ENCODE measurements around the gene TRIB2. TPM values are rescaled to one million over a fixed set of nuclear protein-coding genes. Genes with fewer than 3 reads are reported as not detected.

TRIB2 gene
- total and polyA plus RNA-seq, 3 experiments from 2014 or later, result 9.4 to 48.6 (median 9.6) TPM

- ChIA-PET POLR2A (no interaction called here), CTCF (no interaction called here)
- no peak overlapping the region for H3K27ac ChIP-seq (ENCODE audit: low read depth, low read length)
- peak overlapping the region in 2 of 7 donors; percentile 29 to 34 for H3K4me3 Mint-ChIP-seq
- H3K4me3 ChIP-seq (ENCODE audit: low read length), result no peak overlapping the region
- peaks cover 0 to 8% (median 0%) of the 10 kb centered on the region in 3 donors for H3K4me1 Mint-ChIP-seq
- peaks cover 0 to 10% (median 1%) of the 10 kb centered on the region in 3 donors for H3K36me3 Mint-ChIP-seq
- H3K9me3 Mint-ChIP-seq, result peaks cover 0 to 2% (median 0%) of the 10 kb centered on the region in 5 donors
- no peaks in the 10 kb centered on the region for H3K4me1 ChIP-seq (ENCODE audit: insufficient read depth, low read length)
- H3K27me3 Mint-ChIP-seq, result peaks cover 0 to 5% of the 10 kb centered on the region in 2 donors
- H3K27ac Mint-ChIP-seq, result peak overlapping the region in 3 of 8 donors; percentile 26 to 61 (median 58)
- no peaks in the 10 kb centered on the region for H3K27me3 ChIP-seq (ENCODE audit: insufficient read depth, low read length, poor library complexity, severe bottlenecking)
- H3K36me3 ChIP-seq (ENCODE audit: insufficient read depth, low read length), result no peaks in the 10 kb centered on the region
- H3K9me3 ChIP-seq (ENCODE audit: low read length), result no peaks in the 10 kb centered on the region
- no peak for DNase-seq
These were observed 29.9 kb upstream of the TRIB2 start for GRCh38 chr2:12686708-12687283.

DNA sequence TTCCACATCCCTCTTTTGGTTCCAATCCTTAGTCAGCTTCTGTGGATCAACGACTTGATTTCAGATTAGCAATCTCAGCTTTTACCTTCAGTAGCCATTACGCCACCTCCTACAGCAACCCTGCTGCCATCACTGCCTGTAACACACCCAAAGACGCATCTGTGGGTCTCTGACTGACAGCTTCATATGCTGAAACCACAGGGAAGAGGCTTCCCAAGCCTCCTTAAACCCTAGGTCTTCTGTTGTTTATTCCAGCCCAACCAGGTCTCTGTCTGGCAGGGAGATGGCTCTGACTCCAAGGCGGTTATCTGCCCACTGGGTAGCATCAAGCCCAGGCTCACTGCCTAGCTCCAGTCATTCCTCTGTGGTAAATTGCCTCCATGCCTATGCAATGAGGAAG, 28.6 kb upstream of the TRIB2 start:
- H3K9me3 Mint-ChIP-seq, result peaks cover 0 to 7% (median 4%) of the 10 kb centered on the region in 5 donors
- H3K9me3 ChIP-seq (ENCODE audit: low read length), result no peaks in the 10 kb centered on the region
- ChIA-PET POLR2A (no interaction called here), CTCF (interaction anchor here (1.0 kb wide), 1 partner anchor 243 kb away, joined by 3 read pairs; no protein-coding TSS in a partner anchor)
- peaks cover 0 to 16% (median 3%) of the 10 kb centered on the region in 3 donors for H3K36me3 Mint-ChIP-seq
- no peak for DNase-seq
- no peak overlapping the region for H3K27ac ChIP-seq (ENCODE audit: low read depth, low read length)
- H3K4me1 Mint-ChIP-seq, result peaks cover 0 to 8% (median 0%) of the 10 kb centered on the region in 3 donors
- no peaks in the 10 kb centered on the region for H3K4me1 ChIP-seq (ENCODE audit: insufficient read depth, low read length)
- no peaks in the 10 kb centered on the region for H3K27me3 ChIP-seq (ENCODE audit: insufficient read depth, low read length, poor library complexity, severe bottlenecking)
- no peak overlapping the region for H3K27ac Mint-ChIP-seq
- H3K4me3 ChIP-seq (ENCODE audit: low read length), result no peak overlapping the region
- peaks cover 0 to 3% of the 10 kb centered on the region in 2 donors for H3K27me3 Mint-ChIP-seq
- no peak overlapping the region for H3K4me3 Mint-ChIP-seq
- no peaks in the 10 kb centered on the region for H3K36me3 ChIP-seq (ENCODE audit: insufficient read depth, low read length)

GRCh38 chr2:12688893-12689292, 27.8 kb upstream of the TRIB2 start:
- CTCF ChIA-PET, result no interaction called here
- peaks cover 0 to 8% (median 0%) of the 10 kb centered on the region in 3 donors for H3K4me1 Mint-ChIP-seq
- POLR2A ChIA-PET, result no interaction called here
- no peaks in the 10 kb centered on the region for H3K27me3 ChIP-seq (ENCODE audit: insufficient read depth, low read length, poor library complexity, severe bottlenecking)
- H3K27ac ChIP-seq (ENCODE audit: low read depth, low read length), result no peak overlapping the region
- no peak overlapping the region for H3K4me3 ChIP-seq (ENCODE audit: low read length)
- no peaks in the 10 kb centered on the region for H3K36me3 ChIP-seq (ENCODE audit: insufficient read depth, low read length)
- H3K4me3 Mint-ChIP-seq, result no peak overlapping the region
- H3K27ac Mint-ChIP-seq, result no peak overlapping the region
- H3K27me3 Mint-ChIP-seq, result peaks cover 0 to 3% of the 10 kb centered on the region in 2 donors
- no peak for DNase-seq
- H3K4me1 ChIP-seq (ENCODE audit: insufficient read depth, low read length), result no peaks in the 10 kb centered on the region
- peaks cover 0 to 16% (median 3%) of the 10 kb centered on the region in 3 donors for H3K36me3 Mint-ChIP-seq
- H3K9me3 ChIP-seq (ENCODE audit: low read length), result no peaks in the 10 kb centered on the region
- peaks cover 0 to 7% (median 4%) of the 10 kb centered on the region in 5 donors for H3K9me3 Mint-ChIP-seq

GRCh38 chr2:12693509-12693908, 23.2 kb upstream of the TRIB2 start:
- Histone ChIP-seq H3K4me1 (ENCODE audit: insufficient read depth, low read length) (no peaks in the 10 kb centered on the region), H3K27me3 (ENCODE audit: insufficient read depth, low read length, poor library complexity, severe bottlenecking) (no peaks in the 10 kb centered on the region), H3K36me3 (ENCODE audit: insufficient read depth, low read length) (no peaks in the 10 kb centered on the region), H3K4me3 (ENCODE audit: low read length) (no peak overlapping the region), H3K27ac (ENCODE audit: low read depth, low read length) (no peak overlapping the region), H3K9me3 (ENCODE audit: low read length) (no peaks in the 10 kb centered on the region)
- H3K4me1 Mint-ChIP-seq, result no peaks in the 10 kb centered on the region
- ChIA-PET CTCF (no interaction called here), POLR2A (interaction anchor here (0.6 kb wide), 1 partner anchor 23 kb away, joined by 4 read pairs; no protein-coding TSS in a partner anchor)
- no peak overlapping the region for H3K4me3 Mint-ChIP-seq
- H3K27ac Mint-ChIP-seq, result no peak overlapping the region
- H3K36me3 Mint-ChIP-seq, result peaks cover 0 to 16% (median 6%) of the 10 kb centered on the region in 3 donors
- H3K27me3 Mint-ChIP-seq, result peaks cover 0 to under 1% of the 10 kb centered on the region in 2 donors
- peaks cover 0 to 7% (median 4%) of the 10 kb centered on the region in 5 donors for H3K9me3 Mint-ChIP-seq
- no peak for DNase-seq

DNA sequence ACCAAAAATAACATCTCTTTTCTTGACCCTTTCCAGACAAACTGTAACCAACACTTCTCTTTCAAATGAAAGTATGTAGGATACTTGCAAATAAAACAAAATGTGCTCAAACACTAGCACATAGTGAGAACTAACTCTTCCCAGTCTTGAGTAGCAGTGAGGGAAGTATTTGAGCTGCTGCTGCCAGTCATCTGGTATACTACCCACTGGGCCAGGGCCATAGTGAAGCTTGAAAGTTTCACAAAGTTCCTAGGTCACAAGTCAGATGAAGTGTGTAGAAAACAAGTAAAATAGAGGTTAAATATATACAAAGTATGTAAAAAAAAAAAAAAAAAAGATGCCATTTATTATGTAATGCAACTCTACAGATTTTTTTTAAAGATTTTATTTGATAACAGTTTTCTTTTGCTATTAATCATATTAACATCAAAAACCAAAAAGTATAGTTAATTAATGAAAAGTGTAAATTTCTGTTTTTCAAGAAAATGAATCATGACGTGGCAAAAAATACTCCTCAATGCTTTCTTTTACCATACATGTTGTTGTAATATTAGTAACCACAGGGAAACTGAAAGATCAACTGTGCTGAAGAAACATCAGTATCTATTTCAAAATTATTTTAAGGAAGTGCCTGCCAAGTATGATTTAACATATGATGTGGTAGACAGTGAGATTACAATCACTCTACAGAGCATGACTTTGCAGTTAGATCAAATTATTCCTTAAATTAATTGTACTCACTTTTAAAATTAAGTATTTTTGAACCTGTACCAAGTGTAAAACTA, 21.6 kb upstream of the TRIB2 start:
- H3K27me3 Mint-ChIP-seq, result no peaks in the 10 kb centered on the region

DNA sequence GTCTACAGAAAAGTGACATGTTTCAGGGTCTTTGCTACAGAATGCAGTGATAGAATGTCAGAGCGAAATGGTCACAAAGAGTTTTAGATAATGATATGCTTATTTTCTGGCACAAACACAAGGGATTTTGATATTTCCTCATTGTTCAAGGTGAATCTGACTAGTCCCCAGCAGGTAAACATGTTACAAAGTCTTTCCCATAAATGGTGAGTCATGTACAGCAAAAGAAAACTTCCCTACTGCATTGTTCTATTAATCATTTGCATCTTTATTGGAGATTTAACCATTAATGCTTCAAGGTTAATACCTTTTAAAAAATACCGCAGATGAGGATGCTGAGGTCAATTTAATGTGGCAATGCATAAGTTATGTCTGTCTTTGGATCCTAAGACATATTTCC, 19.1 kb upstream of the TRIB2 start:
- ChIA-PET POLR2A (no interaction called here), CTCF (no interaction called here)
- Histone ChIP-seq H3K27ac (ENCODE audit: low read depth, low read length) (no peak overlapping the region), H3K36me3 (ENCODE audit: insufficient read depth, low read length) (no peaks in the 10 kb centered on the region), H3K27me3 (ENCODE audit: insufficient read depth, low read length, poor library complexity, severe bottlenecking) (no peaks in the 10 kb centered on the region), H3K4me3 (ENCODE audit: low read length) (no peak overlapping the region), H3K9me3 (ENCODE audit: low read length) (no peaks in the 10 kb centered on the region), H3K4me1 (ENCODE audit: insufficient read depth, low read length) (peaks cover 9% of the 10 kb centered on the region)
- H3K36me3 Mint-ChIP-seq, result peaks cover 0 to 5% (median 0%) of the 10 kb centered on the region in 3 donors
- H3K4me1 Mint-ChIP-seq, result peaks cover 9 to 12% (median 11%) of the 10 kb centered on the region in 3 donors
- H3K9me3 Mint-ChIP-seq, result peaks cover 0 to 2% (median 0%) of the 10 kb centered on the region in 5 donors
- H3K27me3 Mint-ChIP-seq, result no peaks in the 10 kb centered on the region
- H3K27ac Mint-ChIP-seq, result no peak overlapping the region
- no peak overlapping the region for H3K4me3 Mint-ChIP-seq
- DNase-seq, result no peak

More for the DNA sequence above, 21.6 kb upstream of the TRIB2 start:
- Histone ChIP-seq H3K36me3 (ENCODE audit: insufficient read depth, low read length) (no peaks in the 10 kb centered on the region), H3K9me3 (ENCODE audit: low read length) (no peaks in the 10 kb centered on the region), H3K27me3 (ENCODE audit: insufficient read depth, low read length, poor library complexity, severe bottlenecking) (no peaks in the 10 kb centered on the region), H3K27ac (ENCODE audit: low read depth, low read length) (no peak overlapping the region), H3K4me3 (ENCODE audit: low read length) (no peak overlapping the region), H3K4me1 (ENCODE audit: insufficient read depth, low read length) (no peaks in the 10 kb centered on the region)
- DNase-seq, result no peak
- H3K36me3 Mint-ChIP-seq, result peaks cover 0 to 9% (median 8%) of the 10 kb centered on the region in 3 donors
- ChIA-PET CTCF (interaction anchor here (1.4 kb wide), 1 partner anchor 21 kb away, joined by 5 read pairs; the partner anchor contains the start of gene TRIB2), POLR2A (no interaction called here)
- no peak overlapping the region for H3K27ac Mint-ChIP-seq
- H3K4me1 Mint-ChIP-seq, result no peaks in the 10 kb centered on the region
- H3K9me3 Mint-ChIP-seq, result peaks cover 0 to 7% (median 4%) of the 10 kb centered on the region in 5 donors
- H3K4me3 Mint-ChIP-seq, result no peak overlapping the region

DNA sequence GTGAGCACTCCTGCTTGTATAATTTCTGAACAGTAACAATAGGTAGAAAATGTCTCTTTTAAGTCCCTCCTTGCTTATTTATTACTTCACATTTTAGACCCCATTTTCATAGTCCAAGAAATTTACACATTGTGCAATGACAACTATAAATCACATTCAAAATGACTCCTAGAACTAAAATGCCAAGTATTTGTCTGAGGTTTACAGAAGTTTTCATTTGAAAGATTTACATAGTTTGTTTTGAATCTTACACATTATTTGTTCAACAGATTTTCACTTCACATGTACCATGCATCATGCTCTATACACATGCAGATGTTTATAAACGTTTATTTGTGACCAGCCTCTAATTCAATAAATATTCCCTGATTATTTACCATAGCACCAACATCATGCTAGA, 15.7 kb upstream of the TRIB2 start:
- H3K9me3 Mint-ChIP-seq, result no peaks in the 10 kb centered on the region
- CTCF ChIA-PET, result no interaction called here
- H3K27ac ChIP-seq (ENCODE audit: low read depth, low read length), result no peak overlapping the region
- peaks cover 33 to 42% (median 37%) of the 10 kb centered on the region in 3 donors for H3K4me1 Mint-ChIP-seq
- no peaks in the 10 kb centered on the region for H3K36me3 ChIP-seq (ENCODE audit: insufficient read depth, low read length)
- H3K4me1 ChIP-seq (ENCODE audit: insufficient read depth, low read length), result peaks cover 30% of the 10 kb centered on the region
- no peak overlapping the region for H3K4me3 Mint-ChIP-seq
- H3K27ac Mint-ChIP-seq, result no peak overlapping the region
- H3K27me3 ChIP-seq (ENCODE audit: insufficient read depth, low read length, poor library complexity, severe bottlenecking), result no peaks in the 10 kb centered on the region
- DNase-seq, result no peak
- H3K9me3 ChIP-seq (ENCODE audit: low read length), result no peaks in the 10 kb centered on the region
- no peak overlapping the region for H3K4me3 ChIP-seq (ENCODE audit: low read length)
- POLR2A ChIA-PET, result no interaction called here
- no peaks in the 10 kb centered on the region for H3K27me3 Mint-ChIP-seq
- H3K36me3 Mint-ChIP-seq, result peaks cover 0 to 2% (median 0%) of the 10 kb centered on the region in 3 donors

- H3K27me3 ChIP-seq (ENCODE audit: insufficient read depth, low read length, poor library complexity, severe bottlenecking), result no peaks in the 10 kb centered on the region
- Mint-ChIP-seq H3K9me3 (no peaks in the 10 kb centered on the region), H3K27me3 (no peaks in the 10 kb centered on the region), H3K4me3 (no peak overlapping the region), H3K4me1 (peaks cover 33 to 42% (median 37%) of the 10 kb centered on the region in 3 donors), H3K36me3 (peaks cover 0 to 2% (median 0%) of the 10 kb centered on the region in 3 donors), H3K27ac (no peak overlapping the region)
- no peak overlapping the region for H3K4me3 ChIP-seq (ENCODE audit: low read length)
- H3K27ac ChIP-seq (ENCODE audit: low read depth, low read length), result no peak overlapping the region
- POLR2A ChIA-PET, result interaction anchor here (0.7 kb wide), 1 partner anchor 82 kb away, joined by 3 read pairs; no protein-coding TSS in a partner anchor
- H3K4me1 ChIP-seq (ENCODE audit: insufficient read depth, low read length), result peaks cover 30% of the 10 kb centered on the region
- no peaks in the 10 kb centered on the region for H3K36me3 ChIP-seq (ENCODE audit: insufficient read depth, low read length)
- CTCF ChIA-PET, result interaction anchor here (1.3 kb wide), 1 partner anchor 9 kb away, joined by 3 read pairs; no protein-coding TSS in a partner anchor
- no peak for DNase-seq
- no peaks in the 10 kb centered on the region for H3K9me3 ChIP-seq (ENCODE audit: low read length)
These were observed 15.0 kb upstream of the TRIB2 start for GRCh38 chr2:12701786-12702167.
